Psoas muscle (tissue), 8 donors: Measurements from ENCODE around the gene ACTL9. TPM values are rescaled to one million over a fixed set of nuclear protein-coding genes. Genes with fewer than 3 reads are reported as not detected.
"Not testable (repeated sequence)": the region's sequence is repeated elsewhere in the genome, so short reads cannot be mapped to it uniquely, and the experiment has no call there.

Experiments
- ATAC-seq, 4 donors: fragments of 200-7000 bp; cut with Tn5 transposase; one replicate each; pipeline ENCODE4 v1.9.1; 2020; ENCODE audit warnings: moderate library complexity in 3 of 4, mild to moderate bottlenecking in 2 of 4
- DNase-seq, 2 donors: peaks; one replicate each; pipeline ENCODE4 v3.0.0-alpha.2; 2020
- H3K27ac ChIP-seq: fragments of 200-600 bp; one replicate; pipeline ENCODE4 v1.8.0; 2022
- H3K27me3 ChIP-seq, 3 donors: fragments of 200-600 bp in 1 of 3; one replicate each; pipeline versions ENCODE4 v1.6.1 to v1.8.0; 2013 to 2022; ENCODE audit warnings: low read length in 2 of 3, mild to moderate bottlenecking in 2 of 3, moderate library complexity in 1 of 3; ENCODE audit not compliant: insufficient read depth in 3 of 3
- H3K36me3 ChIP-seq, 2 donors: fragments of 200-600 bp in 1 of 2; one replicate each; pipeline versions ENCODE4 v1.6.1 to v1.8.0; 2013 to 2022; ENCODE audit warnings: low read depth in 1 of 2, mild to moderate bottlenecking in 1 of 2, moderate library complexity in 1 of 2; ENCODE audit not compliant: insufficient read depth in 1 of 2
- H3K4me1 ChIP-seq: fragments of 200-600 bp; one replicate; pipeline ENCODE4 v1.8.0; 2022
- H3K4me3 ChIP-seq: fragments of 200-600 bp; one replicate; pipeline ENCODE4 v1.8.0; 2022; ENCODE audit warnings: mild to moderate bottlenecking
- H3K9me3 ChIP-seq: fragments of 200-600 bp; one replicate; pipeline ENCODE4 v1.8.0; 2022
- WGBS, 3 donors: extraction: QIAGEN DNeasy Blood & Tissue Kit; methylation state at CpG; one replicate each; pipeline versions ENCODE4 v1.1.6 to v1.1.7; 2013; 5-methylcytosine and 5-hydroxymethylcytosine counted together
- intact Hi-C, 2 donors: fragments of 100-400 bp; cut with DNase I; formaldehyde crosslinking; loops; one replicate each; pipeline versions ENCODE4 v1.11.0 to v1.14.2; 2022
- long read RNA-seq, 2 donors: library from polyadenylated mRNA; unstranded; transcript quantifications; one replicate each; pipeline ENCODE4 v2.0.0, GENCODE V29; 2021
- polyA plus RNA-seq, 3 donors: library from polyadenylated mRNA; stranded (reverse); fragments of 200-250 nt; gene quantifications; one replicate each; pipeline ENCODE4 v1.2.3, GENCODE V29; 2013
- total RNA-seq, 4 donors: library from RNA; stranded (reverse); fragmentation: NEBNext Ultra II Directional in 2 of 4; extraction: Animal tissue kit (Norgen Biotek cat#: 25700) in 2 of 4; gene quantifications; one replicate each; pipeline versions ENCODE4 v1.2.1 to v1.2.4, GENCODE V29; 2021 to 2023
- TF ChIP-seq, protein P1 (sequence below): fragments of 200-600 bp; IDR thresholded peaks from one replicate; pipeline ENCODE4 v1.8.0; 2022; ENCODE audit warnings: antibody characterized with exemption
- donor health status: healthy with polysubstance abuse.
- donor health status: DM: no; HTN: no; CAD: no; lungs with moderate emphysema.
- donor health status: Bipolar disorder and iron deficiency.
- donor health status: healthy.
- donor health status: DM: yes; HTN: yes; CAD: no.
- donor health status: DM: no; HTN: no; CAD: no.
- donor health status: DM: no; HTN: no; CAD: no.
- donor health status: DM: yes; HTN: yes; CAD: no.

The ACTL9 gene, protein sequence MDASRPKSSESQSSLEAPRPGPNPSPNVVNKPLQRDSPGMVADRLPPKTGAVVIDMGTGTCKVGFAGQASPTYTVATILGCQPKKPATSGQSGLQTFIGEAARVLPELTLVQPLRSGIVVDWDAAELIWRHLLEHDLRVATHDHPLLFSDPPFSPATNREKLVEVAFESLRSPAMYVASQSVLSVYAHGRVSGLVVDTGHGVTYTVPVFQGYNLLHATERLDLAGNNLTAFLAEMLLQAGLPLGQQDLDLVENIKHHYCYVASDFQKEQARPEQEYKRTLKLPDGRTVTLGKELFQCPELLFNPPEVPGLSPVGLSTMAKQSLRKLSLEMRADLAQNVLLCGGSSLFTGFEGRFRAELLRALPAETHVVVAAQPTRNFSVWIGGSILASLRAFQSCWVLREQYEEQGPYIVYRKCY
- total RNA-seq = not detected
- polyA plus RNA-seq = not detected
- long read RNA-seq, donor 1 = 0 reads
- long read RNA-seq, donor 2 = 0 reads

DNA sequence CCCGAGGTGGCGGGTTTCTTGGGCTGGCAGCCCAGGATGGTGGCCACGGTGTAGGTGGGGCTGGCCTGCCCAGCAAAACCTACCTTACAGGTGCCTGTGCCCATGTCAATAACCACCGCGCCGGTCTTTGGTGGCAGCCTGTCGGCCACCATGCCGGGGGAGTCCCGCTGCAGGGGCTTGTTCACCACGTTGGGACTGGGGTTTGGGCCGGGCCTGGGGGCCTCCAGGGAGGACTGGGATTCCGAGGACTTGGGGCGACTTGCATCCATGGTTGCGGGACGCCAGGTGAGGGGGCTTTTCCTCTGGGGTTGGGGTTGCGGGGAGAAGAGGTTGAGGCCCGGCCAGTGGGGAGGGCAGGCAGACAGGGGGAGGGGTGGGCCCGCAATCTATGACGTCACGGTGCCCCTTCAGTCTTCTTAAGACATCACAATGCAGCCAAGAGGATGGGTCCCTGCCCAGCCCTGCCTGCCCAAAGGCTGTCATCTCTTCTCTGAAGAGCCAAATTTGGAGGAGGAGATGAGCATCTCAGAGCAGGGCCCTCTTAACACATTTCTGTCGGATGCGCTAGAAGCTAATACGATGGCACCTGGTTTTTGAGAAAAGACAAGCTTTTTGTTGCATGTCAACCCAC is at the start of gene ACTL9:
TSS of gene ACTL9 (minus strand) at position 363 of the 631 bp plus-strand sequence. CDS start at position 269, 94 bp downstream.
- DNase-seq (no peak), ATAC-seq (no peak)
- H3K36me3 ChIP-seq = no peaks in the 10 kb centered on the region
- H3K4me3 ChIP-seq = no peak within 1 kb of the TSS
- intact Hi-C loops = no loop called here
- H3K9me3 ChIP-seq = no peaks in the 10 kb centered on the region
- no peak within 1 kb of the TSS for H3K27ac ChIP-seq
- TF ChIP-seq, protein P1, sequence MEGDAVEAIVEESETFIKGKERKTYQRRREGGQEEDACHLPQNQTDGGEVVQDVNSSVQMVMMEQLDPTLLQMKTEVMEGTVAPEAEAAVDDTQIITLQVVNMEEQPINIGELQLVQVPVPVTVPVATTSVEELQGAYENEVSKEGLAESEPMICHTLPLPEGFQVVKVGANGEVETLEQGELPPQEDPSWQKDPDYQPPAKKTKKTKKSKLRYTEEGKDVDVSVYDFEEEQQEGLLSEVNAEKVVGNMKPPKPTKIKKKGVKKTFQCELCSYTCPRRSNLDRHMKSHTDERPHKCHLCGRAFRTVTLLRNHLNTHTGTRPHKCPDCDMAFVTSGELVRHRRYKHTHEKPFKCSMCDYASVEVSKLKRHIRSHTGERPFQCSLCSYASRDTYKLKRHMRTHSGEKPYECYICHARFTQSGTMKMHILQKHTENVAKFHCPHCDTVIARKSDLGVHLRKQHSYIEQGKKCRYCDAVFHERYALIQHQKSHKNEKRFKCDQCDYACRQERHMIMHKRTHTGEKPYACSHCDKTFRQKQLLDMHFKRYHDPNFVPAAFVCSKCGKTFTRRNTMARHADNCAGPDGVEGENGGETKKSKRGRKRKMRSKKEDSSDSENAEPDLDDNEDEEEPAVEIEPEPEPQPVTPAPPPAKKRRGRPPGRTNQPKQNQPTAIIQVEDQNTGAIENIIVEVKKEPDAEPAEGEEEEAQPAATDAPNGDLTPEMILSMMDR = no peak
- no peaks in the 10 kb centered on the region for H3K27me3 ChIP-seq
- 50 to 63% (median 56%) methylated on average over 23 of the region's 23 CpGs for WGBS, 3 donors
- H3K4me1 ChIP-seq = no peaks in the 10 kb centered on the region

DNA sequence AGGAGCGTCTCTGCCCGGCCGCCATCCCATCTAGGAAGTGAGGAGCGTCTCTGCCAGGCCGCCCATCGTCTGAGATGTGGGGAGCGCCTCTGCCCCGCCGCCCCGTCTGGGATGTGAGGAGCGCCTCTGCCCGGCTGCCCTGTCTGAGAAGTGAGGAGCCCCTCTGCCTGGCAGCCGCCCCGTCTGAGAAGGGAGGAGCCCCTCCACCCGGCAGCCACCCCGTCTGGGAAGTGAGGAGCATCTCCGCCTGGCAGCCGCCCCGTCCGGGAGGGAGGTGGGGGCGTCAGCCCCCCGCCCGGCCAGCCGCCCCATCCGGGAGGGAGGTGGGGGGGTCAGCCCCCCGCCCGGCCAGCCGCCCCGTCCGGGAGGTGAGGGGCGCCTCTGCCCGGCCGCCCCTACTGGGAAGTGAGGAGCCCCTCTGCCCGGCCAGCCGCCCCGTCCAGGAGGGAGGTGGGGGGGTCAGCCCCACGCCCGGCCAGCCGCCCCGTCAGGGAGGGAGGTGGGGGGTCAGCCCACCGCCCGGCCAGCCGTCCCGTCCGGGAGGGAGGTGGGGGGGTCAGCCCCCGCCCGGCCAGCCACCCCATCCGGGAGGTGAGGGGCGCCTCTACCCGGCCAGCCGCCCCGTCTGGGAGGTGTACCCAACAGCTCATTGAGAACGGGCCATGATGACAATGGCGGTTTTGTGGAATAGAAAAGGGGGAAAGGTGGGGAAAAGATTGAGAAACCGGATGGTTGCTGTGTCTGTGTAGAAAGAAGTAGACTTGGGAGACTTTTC is 40.9 kb upstream of the ACTL9 start:
- H3K4me3 ChIP-seq, H3K27me3 ChIP-seq, H3K36me3 ChIP-seq, DNase-seq, intact Hi-C loops, H3K27ac ChIP-seq, ATAC-seq, H3K4me1 ChIP-seq, H3K9me3 ChIP-seq: not testable (repeated sequence)
- WGBS, 3 donors = 91 to 93% (median 92%) methylated on average over 13 to 38 of the region's 55 CpGs

DNA sequence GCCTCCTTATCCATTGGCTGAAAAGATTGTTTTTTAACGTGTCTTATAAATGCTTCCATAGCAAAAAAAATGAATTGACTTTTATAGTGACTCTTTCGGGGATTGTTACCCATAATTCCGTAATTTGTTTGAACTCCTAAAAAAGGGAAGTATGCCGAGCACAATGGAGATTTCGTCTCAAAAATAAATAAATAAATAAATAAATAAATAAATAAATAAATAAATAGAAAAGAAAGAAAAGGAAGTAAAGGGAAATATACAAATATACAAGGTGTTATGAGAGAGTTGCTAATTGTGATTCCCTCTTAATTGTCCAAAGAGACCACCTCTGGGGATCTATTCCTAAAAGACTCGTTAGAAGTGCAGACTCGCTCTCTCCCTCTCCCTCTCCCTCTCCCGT is 39.8 kb upstream of the ACTL9 start:
- WGBS, 3 donors = 79 to 84% (median 82%) methylated on average over 8 of the region's 8 CpGs
- TF ChIP-seq, protein P1 = no peak

DNA sequence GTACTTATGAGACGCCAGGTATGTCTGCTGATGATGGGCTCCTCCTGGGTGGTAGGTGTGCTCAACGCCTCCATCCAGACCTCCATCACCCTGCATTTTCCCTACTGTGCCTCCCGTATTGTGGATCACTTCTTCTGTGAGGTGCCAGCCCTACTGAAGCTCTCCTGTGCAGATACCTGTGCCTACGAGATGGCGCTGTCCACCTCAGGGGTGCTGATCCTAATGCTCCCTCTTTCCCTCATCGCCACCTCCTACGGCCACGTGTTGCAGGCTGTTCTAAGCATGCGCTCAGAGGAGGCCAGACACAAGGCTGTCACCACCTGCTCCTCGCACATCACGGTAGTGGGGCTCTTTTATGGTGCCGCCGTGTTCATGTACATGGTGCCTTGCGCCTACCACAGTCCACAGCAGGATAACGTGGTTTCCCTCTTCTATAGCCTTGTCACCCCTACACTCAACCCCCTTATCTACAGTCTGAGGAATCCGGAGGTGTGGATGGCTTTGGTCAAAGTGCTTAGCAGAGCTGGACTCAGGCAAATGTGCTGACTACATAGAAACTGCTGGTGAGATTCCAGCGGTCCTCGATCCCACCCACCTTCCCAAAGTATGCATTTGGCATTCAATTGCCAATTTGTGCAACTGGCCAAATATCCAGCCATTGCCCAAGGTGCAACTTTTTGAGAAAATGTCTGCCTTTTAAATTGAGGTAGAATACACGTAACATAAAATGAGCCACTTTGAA is 33.0 kb upstream of the ACTL9 start:
- no peaks in the 10 kb centered on the region for H3K4me1 ChIP-seq
- no peak overlapping the region for H3K27ac ChIP-seq
- no peaks in the 10 kb centered on the region for H3K9me3 ChIP-seq
- no peaks in the 10 kb centered on the region for H3K27me3 ChIP-seq
- intact Hi-C loops = no loop called here
- DNase-seq (no peak), ATAC-seq (no peak)
- no peak overlapping the region for H3K4me3 ChIP-seq
- H3K36me3 ChIP-seq = no peaks in the 10 kb centered on the region
- TF ChIP-seq, protein P1 = no peak
- 57 to 61% (median 57%) methylated on average over 19 of the region's 19 CpGs for WGBS, 3 donors

More for the DNA sequence above, 39.8 kb upstream of the ACTL9 start:
- H3K36me3 ChIP-seq = no peaks in the 10 kb centered on the region
- ATAC-seq = no peak
- no peak overlapping the region for H3K4me3 ChIP-seq
- H3K9me3 ChIP-seq = no peaks in the 10 kb centered on the region
- no peak for DNase-seq
- H3K27me3 ChIP-seq = no peaks in the 10 kb centered on the region
- intact Hi-C loops = no loop called here
- H3K27ac ChIP-seq = no peak overlapping the region
- H3K4me1 ChIP-seq = no peaks in the 10 kb centered on the region
